Measurements from ENCODE around the gene PRCC.

Gene PRCC

GRCh38 chr1:156767101-156767878 is at the start of gene PRCC:
TSS of gene PRCC (plus strand) at chr1:156767535. CDS start at chr1:156767772, 237 bp downstream.
- peak; percentile 100 for DNase-seq

- no peak for DNase-seq
Measured at GRCh38 chr1:156721131-156721530, 46.2 kb upstream of the PRCC start.

- DNase-seq: no peak
Measured at GRCh38 chr1:156721535-156721934, 45.8 kb upstream of the PRCC start.

GRCh38 chr1:156725683-156726280 is 41.6 kb upstream of the PRCC start:
- peak; percentile 97 for DNase-seq

- peak; percentile 81 for DNase-seq
Measured at GRCh38 chr1:156726549-156727226, 40.6 kb upstream of the PRCC start.

GRCh38 chr1:156727492-156727891 is 39.8 kb upstream of the PRCC start:
- DNase-seq: no peak

- peak; percentile 90 for DNase-seq
Measured at GRCh38 chr1:156727926-156728598, 39.3 kb upstream of the PRCC start, which contains the start of gene METTL25B. TSS of gene METTL25B (plus strand) at chr1:156728469. CDS start at chr1:156729105, 636 bp downstream.

- DNase-seq: peak; percentile 99
Measured at GRCh38 chr1:156728599-156729462, 38.5 kb upstream of the PRCC start, which contains the start of gene ISG20L2. TSS of gene ISG20L2 (minus strand) at chr1:156728766. CDS start at chr1:156727652, 1,114 bp downstream.

GRCh38 chr1:156733989-156734584 is 33.2 kb upstream of the PRCC start:
- DNase-seq: no peak

- DNase-seq: no peak
Measured at GRCh38 chr1:156738407-156738806, 28.9 kb upstream of the PRCC start.

GRCh38 chr1:156738916-156739315 is 28.4 kb upstream of the PRCC start:
- no peak for DNase-seq

- no peak for DNase-seq
Measured at GRCh38 chr1:156740237-156740740, 27.0 kb upstream of the PRCC start.

- peak; percentile 100 for DNase-seq
Measured at GRCh38 chr1:156740741-156741480, 26.4 kb upstream of the PRCC start, which contains the start of gene MRPL24. TSS of gene MRPL24 (minus strand) at chr1:156741088. CDS start at chr1:156738704, 2,384 bp downstream.

GRCh38 chr1:156741481-156741983 is 25.8 kb upstream of the PRCC start:
- no peak for DNase-seq

GRCh38 chr1:156742017-156742416 is 25.3 kb upstream of the PRCC start:
- DNase-seq: no peak

GRCh38 chr1:156742801-156743200 is 24.5 kb upstream of the PRCC start:
- no peak for DNase-seq

- no peak for DNase-seq
Measured at GRCh38 chr1:156743367-156744302, 23.7 kb upstream of the PRCC start.

GRCh38 chr1:156744344-156744743 is 23.0 kb upstream of the PRCC start:
- DNase-seq: no peak

- DNase-seq: no peak
Measured at GRCh38 chr1:156744786-156745419, 22.4 kb upstream of the PRCC start.
